Activated CD8-positive, alpha-beta memory T cell treated with anti-CD3 and anti-CD28 coated beads, Interleukin-2, amount 50 U/mL, for 4 hours (primary cell): Measurements from ENCODE around the gene STKLD1.
"Not testable (repeated sequence)": the region's sequence is repeated elsewhere in the genome, so short reads cannot be mapped to it uniquely, and the experiment has no call there.

Source experiments
- DNase-seq: peaks from one replicate; pipeline ENCODE4 v3.0.0-alpha.2; 2020

The STKLD1 gene

DNA sequence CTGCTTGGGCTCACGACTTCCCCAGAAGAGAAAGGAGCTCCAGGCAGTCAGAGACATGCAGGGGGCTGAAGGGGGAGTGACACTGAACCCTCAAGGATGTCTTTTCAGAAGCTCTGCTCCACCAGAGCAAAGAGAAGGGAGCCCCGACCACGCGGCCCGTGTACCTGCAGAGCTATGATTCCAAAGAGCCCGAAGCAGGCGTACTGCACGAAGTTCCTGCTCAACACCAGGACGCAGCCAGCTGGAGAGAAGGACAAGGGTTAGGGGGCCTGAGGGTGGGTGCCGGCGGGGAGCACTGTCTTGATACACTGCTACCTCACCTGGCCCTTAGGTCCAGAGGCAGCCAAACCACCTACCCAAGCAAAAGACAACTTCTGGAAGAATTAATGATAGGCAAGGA lies 9.7 kb upstream of the STKLD1 start:
- no peak for DNase-seq

DNA sequence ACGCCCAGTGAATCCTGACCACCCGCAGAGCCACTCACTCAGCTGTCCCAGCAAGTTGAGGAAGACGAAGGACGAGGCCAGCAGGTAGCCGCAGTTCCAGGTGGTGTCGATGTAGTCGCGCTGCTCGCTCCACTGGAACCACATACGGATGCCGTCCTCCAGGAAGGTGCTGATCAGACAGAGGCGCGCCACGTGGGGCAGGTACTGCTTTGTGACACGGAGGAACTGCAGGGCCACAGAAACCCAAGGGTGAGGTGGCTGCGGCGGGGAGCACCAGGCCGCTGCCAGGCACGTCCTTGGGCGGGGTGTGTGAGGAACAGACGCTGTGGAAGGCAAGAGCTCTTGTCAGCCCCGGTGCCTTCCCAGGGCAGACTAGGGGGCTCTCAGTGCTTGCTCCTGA lies 8.9 kb upstream of the STKLD1 start:
- DNase-seq = no peak

DNA sequence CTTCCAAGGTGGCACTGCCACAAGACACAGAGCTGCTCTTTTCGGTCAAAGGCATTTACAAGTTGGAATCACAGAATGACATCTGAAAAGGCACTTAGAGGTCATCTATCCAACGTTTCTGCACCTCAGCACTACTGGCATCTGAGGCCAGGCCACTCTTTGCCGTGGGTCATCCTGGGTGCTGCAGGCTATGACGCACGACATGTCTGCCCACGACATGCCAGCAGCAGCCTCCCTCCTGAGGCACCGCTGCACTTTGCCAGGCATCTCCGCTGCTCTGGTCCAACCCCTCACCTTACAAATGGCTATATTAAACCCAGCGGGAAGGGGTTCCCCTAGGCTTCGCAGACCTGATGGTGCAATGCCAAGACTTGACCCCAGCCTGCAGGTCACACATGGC lies 8.4 kb upstream of the STKLD1 start:
- no peak for DNase-seq

DNA sequence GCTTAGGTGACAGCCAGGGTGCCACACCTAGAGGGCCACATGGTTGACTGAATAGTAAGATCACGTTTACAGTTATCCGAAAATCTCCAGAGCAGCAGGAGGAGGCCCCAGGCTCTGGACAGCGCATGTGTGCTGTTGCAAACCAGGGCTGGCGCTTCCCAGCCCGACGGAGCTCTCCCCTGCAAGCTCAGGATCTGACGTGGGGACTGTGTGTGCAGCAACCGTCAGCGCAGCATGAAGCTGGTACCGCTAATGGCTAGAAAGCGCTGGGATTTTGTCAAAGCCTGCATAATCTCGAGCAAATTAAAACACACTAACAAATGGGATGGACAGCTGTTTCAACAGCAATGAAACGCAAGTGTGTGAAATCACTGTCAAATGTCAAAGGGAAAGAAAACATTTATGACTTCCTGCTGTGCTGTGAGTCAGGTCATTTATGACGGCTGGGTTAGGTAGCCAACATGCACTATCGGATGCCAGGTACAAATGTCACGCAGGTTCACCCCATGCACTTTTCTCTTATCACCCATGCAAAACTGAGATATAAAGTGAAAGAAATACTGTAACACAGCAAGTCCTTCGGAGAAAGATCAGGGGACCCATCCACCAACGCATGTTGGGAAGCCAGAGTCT lies 7.8 kb upstream of the STKLD1 start:
- DNase-seq = no peak

DNA sequence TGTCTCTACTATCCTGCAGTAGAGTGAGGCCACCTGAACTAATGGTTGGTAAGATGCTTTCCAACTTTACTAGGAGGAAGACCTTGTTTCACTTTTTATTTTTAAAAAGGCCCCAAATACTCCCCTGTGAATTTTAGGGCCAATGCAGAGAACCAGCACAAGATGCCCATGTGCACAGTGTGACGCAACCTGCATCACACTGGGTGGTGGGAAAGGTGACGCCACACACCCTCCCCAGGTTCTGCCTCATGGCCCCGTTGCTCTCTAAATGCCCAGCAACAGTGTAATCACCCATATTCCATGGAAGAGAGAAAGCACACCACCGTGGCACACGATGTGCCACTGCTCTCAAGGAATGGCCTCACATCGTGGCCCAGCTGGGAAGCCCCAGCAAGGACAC lies 6.7 kb upstream of the STKLD1 start:
- no peak for DNase-seq

DNA sequence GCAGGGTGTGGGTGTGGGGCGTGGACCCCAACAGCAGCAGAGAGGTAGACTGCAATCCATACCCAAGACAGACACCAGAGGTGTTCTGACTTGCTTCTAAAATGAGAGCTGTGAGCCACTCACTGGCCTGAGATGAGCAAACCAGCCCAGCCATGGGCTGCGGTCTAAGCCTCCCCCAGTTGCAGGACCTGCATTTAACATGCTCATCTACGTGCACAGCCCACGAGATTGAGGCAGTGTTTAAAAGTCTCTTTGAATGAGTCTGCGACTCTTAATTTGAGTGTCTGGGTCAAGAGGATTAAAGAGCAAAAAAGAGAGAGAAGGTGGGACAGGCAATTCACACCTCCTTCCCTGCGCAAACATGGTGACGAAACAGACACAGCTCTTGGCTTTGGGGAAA lies 6.2 kb upstream of the STKLD1 start:
- no peak for DNase-seq

DNA sequence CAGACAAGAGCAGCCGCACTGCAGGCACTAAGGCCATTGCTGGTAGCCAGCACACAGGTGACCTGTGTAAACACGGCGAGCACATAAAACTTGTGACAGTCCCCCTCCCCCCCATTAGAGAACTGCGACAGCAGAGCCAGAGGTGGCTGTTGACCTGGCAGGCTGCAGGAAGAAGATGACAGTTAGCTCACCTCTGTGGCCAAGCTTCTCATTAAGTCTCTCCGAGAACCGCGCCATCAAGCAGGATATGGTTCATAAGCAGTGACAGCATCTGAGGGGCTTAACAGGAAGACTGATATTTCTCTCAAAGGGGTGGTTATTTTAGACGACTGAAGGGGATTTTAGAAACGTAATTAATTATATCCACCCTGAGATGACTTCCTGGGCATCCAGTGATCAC lies 5.5 kb upstream of the STKLD1 start:
- DNase-seq = peak; percentile 48

DNA sequence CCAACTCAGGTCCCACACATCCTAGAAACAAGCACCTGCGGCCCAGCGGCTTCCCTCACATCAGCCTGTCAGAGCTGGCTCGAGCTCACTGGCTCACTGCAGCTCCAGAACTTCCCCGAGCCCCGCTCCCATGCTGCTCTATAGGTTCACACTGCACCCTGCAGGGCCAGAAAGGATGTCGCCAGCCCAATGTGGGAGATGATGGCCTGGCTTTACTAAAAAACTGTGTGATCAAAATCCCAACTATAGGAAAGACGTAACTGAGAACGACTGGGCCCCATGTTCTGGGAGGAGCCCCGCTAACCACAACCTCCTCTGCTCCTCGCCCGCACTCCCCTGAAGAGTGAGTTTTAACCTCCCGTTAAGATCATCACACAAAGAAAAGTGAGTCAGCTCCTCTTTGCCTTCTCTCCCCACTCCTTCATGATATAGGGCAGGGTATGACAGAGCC lies 4.9 kb upstream of the STKLD1 start:
- DNase-seq = peak; percentile 68

DNA sequence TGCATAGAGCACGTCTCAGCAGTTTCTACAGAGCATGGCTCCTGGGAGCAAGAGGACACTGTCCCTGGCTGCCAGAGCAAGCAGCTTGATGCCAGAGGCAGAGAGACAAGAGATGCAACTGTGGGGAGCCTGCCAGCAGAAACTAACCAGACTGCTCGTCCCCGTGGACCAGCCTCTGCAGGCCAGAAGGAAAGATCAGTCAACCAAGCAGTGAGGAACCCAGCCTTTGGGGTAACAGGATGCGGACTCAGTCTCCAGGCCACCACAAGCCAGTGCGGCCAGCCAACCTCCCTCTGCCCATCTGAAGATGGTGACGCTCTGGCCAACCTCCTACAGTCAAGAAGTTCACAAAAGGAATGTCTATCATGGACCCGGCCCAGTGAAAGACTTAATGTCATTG lies 4.0 kb upstream of the STKLD1 start:
- DNase-seq = no peak

DNA sequence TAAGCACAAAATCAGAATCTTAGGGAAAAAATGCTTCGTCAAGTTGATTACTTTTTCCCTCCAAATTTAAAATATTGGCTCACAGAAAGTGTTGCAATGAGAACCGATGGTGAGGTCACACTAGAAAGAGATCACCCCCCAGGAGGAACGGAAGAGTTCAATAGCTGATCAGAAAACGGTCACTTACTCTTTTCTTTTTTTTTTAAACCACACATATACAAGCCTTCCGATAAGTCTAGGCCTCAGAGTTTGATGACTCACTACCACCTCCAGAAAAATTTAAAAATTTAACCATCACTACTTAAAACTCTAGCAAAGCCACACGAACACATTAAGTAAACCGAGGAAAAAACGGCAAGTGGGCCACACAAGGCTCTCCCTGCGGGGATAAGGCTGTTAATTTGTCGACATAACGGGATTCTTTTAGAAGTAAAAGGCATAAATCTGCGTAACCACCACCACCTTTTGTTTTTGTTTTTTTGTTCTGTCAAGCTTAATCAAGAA lies 1.5 kb upstream of the STKLD1 start:
- no peak for DNase-seq

DNA sequence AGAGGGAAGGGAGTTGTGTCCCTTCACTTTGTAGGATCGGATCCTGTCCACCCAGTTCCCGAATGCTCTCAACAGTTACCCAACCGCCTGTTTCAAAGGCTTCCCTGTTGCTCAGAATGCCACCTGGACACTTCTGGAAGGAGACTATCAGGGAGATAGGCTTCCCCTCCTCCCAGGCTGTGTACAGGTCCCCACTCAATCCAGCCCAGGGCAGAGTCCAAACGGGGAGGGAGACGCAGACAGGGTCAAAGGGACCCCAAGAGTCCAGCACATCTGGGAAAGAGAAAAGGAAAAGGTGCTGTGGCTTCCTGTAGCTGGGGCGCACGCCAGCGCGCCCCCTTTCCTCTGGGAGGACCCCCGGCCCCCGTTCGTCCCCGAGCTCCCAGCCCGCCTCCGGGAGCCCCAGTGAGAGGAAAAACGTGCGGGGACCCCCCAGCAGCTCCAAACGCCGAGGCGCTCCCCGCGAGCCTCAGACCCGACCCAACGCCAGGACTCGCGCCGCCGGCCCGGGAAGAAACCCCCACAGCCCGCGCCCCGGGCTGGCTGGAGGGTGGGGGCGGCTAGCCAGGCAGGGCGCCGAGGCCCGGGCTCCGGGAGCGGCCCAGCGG lies 946 bp upstream of the STKLD1 start:
- DNase-seq = no peak

DNA sequence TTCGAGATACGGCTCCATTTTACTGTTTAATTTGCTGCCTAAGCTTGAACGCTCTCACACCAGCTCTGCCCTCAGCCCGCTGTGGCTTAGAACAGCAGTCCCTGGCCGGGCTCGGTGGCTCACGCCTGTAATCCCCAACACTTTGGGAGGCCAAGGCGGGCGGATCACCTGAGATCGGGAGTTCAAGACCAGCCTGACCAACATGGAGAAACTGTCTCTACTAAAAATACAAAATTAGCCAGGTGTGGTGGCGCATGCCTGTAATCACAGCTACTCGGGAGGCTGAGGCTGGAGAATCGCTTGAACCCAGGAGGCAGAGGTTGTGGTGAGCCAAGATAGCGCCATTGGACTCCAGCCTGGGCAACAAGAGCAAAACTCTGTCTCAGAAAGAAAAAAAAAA lies 1.1 kb downstream of the STKLD1 start:
- DNase-seq = not testable (repeated sequence)

DNA sequence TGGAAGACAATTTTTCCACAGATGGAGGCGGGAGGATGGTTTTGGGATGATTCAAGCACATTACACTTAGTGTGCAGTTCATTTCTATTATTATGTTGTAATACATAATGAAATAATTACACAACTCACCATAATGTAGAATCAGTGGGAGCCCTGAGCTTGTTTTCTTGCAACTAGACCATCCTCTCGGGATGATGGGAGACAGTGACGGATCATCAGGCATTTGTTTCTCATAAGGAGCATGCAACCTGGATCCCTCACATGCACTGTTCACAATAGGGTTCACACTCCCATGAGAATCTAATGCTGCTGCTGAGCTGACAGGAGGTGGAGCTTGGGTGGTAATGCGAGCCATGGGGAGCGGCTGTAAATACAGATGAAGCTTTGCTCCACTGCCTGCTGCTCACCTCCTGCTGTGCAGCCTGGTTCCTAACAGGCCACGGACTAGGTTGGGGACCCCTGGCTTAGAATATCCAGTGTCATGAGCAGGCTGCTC lies 1.6 kb downstream of the STKLD1 start:
- no peak for DNase-seq

DNA sequence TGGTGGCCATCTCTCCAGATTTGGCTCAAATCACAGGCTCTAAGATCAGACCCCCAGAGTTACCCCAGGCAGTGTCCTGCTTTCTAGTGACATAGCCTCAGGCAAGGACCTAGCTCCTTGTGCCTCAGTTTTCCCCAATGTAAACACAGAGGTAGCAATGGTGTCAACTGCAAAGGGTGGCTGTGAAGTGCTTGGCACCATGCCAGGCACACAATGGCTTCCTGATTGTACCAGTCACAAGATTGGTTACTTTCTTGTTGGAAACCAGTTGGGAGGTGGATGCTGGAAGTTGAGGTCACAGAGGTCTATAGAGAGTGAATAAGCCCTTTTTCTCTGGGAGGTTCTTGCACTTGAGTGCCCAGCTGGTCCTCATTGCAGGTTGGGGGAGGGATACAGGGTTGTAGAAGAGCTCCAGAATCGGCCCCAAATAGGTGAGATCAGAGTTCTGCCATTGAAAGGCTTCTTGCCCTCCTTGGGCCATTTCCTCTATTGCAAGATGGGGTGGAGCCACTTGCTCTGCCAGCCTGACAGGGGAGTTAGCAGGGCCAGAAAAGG lies 2.3 kb downstream of the STKLD1 start:
- no peak for DNase-seq

DNA sequence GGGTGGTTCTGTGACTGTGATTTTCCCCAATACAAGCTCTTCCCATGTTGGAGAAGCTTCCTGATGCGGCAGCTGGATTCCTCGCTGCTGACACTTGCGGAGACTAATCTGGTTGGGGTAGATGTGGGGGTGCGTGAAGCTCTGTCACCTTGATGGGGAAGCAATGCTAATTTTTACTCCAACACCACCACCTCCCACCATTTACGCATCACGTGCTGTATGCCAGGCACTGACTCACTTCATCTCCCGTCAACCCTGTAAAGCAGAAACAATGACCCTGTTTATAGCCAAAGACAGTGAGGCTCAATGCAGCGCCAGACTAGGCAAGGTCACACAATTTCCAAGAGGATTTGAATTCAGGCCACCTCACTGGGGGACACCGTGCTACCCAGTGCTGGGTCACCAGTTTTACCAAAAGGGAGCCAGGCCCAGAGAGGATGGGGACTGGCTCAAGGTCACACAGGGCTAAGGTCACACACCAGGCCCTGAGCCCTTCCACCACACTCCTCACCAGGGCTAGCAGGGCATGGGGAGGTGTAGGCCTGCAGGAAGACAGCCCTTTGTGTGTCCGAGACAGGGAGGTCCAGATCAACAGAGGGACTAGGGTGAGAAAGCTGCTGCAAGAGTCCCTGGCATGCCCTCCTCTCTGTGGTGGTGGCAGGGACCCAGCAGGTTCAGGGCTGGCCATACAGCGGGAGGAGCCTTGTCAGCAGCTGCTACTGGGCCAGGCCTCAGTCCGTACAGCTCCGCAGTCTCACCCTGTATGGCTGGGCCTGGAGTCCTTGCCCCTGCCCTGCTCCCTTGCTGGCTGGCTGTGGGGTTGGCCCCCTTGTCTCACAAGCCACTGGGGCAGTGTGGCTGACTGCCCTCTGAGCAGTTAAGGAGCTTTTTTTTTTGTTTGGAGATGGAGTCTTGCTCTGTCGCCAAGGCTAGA lies 3.3 kb downstream of the STKLD1 start:
- DNase-seq = no peak

DNA sequence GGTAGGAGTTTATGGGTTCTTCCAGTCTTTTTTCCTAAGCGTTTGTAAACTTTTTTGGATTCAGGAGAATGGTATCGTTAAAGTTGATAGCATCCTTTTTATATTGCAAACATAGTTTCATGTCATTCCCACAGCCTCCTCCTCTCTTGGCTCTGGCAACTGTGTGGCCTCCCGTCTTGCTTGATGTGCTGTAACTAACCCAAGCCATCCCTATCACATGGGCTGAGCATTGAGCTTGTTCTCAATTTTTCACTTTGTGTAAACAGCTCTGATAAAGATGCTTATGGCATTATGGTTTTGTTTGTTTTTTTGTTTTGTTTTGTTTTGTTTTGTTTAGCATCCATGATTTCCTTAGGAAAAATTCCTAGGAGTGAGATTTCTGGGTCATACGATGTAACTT lies 4.6 kb downstream of the STKLD1 start:
- no peak for DNase-seq

DNA sequence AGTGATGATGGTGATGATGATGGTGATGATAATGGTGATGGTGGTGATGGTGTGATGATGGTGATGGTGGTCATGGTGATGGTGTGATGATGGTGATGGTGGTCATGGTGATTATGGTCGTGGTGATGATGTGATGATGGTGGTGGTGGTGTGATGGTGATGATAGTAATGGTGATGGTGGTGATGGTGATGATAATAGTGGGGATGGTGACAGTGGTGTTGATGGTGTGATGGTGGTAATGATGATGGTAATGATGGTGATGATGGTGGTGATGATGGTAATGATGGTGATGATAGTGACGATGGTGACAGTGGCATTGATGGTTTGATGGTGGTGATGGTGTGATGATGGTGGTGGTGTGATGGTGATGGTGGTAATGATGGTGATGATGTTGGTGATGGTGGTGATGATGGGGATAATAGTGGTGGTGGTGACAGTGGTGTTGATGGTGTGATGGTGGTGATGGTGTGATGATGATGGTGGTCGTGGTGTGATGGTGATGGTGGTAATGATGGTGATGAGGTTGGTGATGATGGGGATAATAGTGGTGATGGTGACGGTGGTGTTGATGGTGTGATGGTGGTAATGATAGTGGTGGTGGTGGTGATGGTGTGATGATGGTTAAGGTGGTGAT lies 6.5 kb downstream of the STKLD1 start:
- DNase-seq = no peak

DNA sequence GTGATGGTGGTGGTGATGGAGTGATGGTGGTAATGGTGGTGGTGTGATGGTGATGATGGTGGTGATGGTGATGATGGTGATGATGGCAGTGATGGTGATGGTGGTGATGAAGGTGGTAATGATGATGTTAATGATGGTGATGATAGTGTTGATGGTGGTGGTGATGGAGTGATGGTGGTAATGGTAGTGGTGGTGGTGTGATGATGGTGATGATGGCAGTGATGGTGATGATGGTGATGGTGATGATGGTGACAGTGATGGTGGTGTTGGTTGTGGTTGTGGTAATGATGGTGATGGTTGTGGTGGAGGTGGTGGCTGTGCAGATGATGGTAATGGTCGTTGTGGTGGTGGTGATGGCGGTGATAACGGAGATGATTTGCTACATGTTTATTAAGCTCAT lies 7.3 kb downstream of the STKLD1 start:
- DNase-seq = no peak

DNA sequence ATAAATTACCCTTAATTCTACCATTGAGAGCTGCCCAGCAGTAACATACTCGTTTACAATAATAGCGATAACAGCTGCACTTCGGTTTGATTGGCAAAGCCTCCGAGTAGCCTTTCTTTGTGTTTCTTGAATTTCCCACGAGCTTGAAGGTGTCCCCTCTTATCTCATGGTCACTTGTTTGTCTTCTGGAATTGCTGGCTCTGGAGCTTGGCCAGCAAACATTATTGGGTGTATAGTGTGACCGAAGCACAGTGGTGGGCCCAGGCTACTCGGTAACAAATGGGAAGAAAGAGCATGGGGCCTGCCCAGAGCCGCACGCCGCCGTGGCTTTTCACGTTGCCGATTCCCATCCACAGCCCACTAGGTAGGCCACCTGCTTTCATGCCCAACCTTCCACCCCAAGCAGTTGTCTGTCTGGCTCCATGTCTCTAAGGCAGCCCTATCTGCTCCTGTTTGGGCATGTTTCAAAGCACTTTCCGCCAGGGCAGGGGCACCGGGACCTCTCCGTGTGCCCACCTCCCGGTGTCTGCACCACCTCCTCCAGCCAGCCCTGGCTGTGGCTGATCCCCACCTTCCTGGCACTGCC lies 8.7 kb downstream of the STKLD1 start:
- no peak for DNase-seq

DNA sequence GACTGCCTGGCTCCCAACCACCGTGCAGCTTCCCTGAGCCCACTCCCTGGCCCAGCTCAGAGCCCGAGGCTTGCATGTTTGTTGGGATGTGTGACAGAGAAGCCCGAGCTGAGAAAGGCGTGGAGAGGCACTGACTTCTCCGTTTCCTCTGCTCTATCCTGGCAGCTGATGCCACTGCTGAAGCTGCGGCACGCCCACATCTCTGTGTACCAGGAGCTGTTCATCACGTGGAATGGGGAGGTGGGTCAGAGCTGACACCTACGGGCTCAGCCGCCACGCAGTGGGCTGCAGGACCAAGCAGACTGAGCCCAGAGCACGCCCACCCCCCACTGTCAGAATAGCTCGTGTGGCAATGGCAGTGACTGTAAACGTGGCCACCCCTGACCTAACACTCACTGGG lies 9.3 kb downstream of the STKLD1 start:
- DNase-seq = no peak

DNA sequence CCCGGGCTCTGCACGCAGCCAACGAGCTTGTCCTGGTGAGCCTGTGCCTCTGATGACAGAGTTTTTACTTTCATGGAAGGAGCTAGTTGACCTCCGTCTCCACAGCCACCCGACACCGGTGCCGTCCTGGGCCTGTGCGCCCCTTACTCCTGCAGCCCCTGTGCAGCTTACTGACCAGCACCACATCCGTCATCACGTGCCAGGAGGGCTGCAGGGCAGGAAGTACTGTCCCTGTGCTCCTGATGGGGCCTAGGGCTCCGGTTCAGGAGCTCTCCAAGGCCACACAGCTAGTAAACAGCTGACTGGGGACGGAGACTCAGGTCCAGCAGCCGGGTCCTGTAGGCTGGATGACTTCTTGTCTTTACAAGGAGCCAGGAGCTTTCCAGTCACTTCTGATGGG lies 10.2 kb downstream of the STKLD1 start:
- no peak for DNase-seq

DNA sequence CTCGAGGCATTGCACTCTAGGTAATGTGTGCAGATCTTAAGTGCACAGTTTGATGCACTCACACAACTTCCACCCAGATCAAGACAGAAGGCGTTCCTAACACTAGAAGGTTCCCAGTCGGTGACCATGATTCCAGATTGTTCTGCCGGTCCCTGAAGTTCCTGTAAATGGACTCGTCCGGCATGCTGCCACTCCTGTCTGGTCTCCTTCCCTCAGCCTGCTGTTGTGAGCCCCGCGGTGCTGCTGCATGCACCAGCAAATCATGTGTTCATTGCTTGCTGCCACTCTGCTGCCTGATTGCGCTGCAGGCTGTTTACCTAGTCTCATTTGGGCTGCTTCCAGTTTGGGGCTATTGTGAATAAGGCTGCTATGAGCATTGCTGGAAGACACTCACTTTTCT lies 11.5 kb downstream of the STKLD1 start:
- no peak for DNase-seq
